Colonic mucosa (tissue), 4 donors: Measurements from ENCODE around the gene SOX10. TPM values are rescaled to one million over a fixed set of nuclear protein-coding genes. Genes with fewer than 3 reads are reported as not detected.

Source experiments
- DNase-seq: peaks from one replicate; pipeline ENCODE4 v3.0.0-alpha.2; 2020
- H3K27ac ChIP-seq: fragments of 200-600 bp; one replicate; pipeline ENCODE4 v1.8.0; 2021
- H3K27me3 ChIP-seq: fragments of 200-600 bp; one replicate; pipeline ENCODE4 v1.8.0; 2021
- H3K36me3 ChIP-seq: fragments of 200-600 bp; one replicate; pipeline ENCODE4 v1.8.0; 2021
- H3K4me1 ChIP-seq: fragments of 200-600 bp; one replicate; pipeline ENCODE4 v1.8.0; 2021; ENCODE audit warnings: mild to moderate bottlenecking
- H3K4me3 ChIP-seq: fragments of 200-600 bp; one replicate; pipeline ENCODE4 v1.8.0; 2021
- H3K9ac ChIP-seq, 2 donors: one replicate each; pipeline ENCODE4 v1.7.0; 2013; ENCODE audit warnings: control low read depth in 2 of 2, low read depth in 2 of 2, low read length in 2 of 2
- H3K9me3 ChIP-seq: fragments of 200-600 bp; one replicate; pipeline ENCODE4 v1.8.0; 2021
- CTCF ChIP-seq: fragments of 200-600 bp; IDR thresholded peaks from one replicate; pipeline ENCODE4 v1.8.0; 2022; ENCODE audit warnings: antibody characterized with exemption, mild to moderate bottlenecking
- intact Hi-C: fragments of 100-400 bp; cut with DNase I; formaldehyde crosslinking; loops from one replicate; pipeline ENCODE4 v1.14.1; 2022
- total RNA-seq, 2 donors: library from RNA; stranded (reverse); fragmentation: NEBNext Ultra II Directional in 1 of 2; extraction: Animal tissue kit (Norgen Biotek cat#: 25700) in 1 of 2; gene quantifications; one replicate each; pipeline ENCODE4 v1.2.1, GENCODE V29; 2021
- donor health status: healthy.
- donor health status: DM: no; HTN: no; CAD: no.
- donor health status: DM: no; HTN: no; CAD: no.

The SOX10 gene
- total RNA-seq, 2 donors from 2014 or later = 0.57 to 3.4 TPM

GRCh38 chr22:37994982-37995381 is 10.6 kb upstream of the SOX10 start:
- Histone ChIP-seq H3K4me1 (no peaks in the 10 kb centered on the region), H3K27me3 (no peaks in the 10 kb centered on the region), H3K4me3 (no peak overlapping the region), H3K9ac (no peak overlapping the region), H3K9me3 (no peaks in the 10 kb centered on the region), H3K27ac (no peak overlapping the region), H3K36me3 (no peaks in the 10 kb centered on the region)
- DNase-seq = no peak
- intact Hi-C loops = no loop called here
- no peak for TF ChIP-seq CTCF

- H3K36me3 ChIP-seq = no peaks in the 10 kb centered on the region
- no peaks in the 10 kb centered on the region for H3K27me3 ChIP-seq
- no peak for DNase-seq
- H3K27ac ChIP-seq = no peak overlapping the region
- intact Hi-C loops = no loop called here
- H3K9ac ChIP-seq = no peak overlapping the region
- no peaks in the 10 kb centered on the region for H3K4me1 ChIP-seq
- H3K4me3 ChIP-seq = no peak overlapping the region
- H3K9me3 ChIP-seq = no peaks in the 10 kb centered on the region
- TF ChIP-seq CTCF = no peak
Observed at GRCh38 chr22:37994049-37994448, 9.7 kb upstream of the SOX10 start.

- no peak overlapping the region for H3K4me3 ChIP-seq
- no peak for TF ChIP-seq CTCF
- H3K36me3 ChIP-seq = no peaks in the 10 kb centered on the region
- H3K27ac ChIP-seq = no peak overlapping the region
- intact Hi-C loops = no loop called here
- H3K4me1 ChIP-seq = no peaks in the 10 kb centered on the region
- no peaks in the 10 kb centered on the region for H3K27me3 ChIP-seq
- no peaks in the 10 kb centered on the region for H3K9me3 ChIP-seq
- H3K9ac ChIP-seq = no peak overlapping the region
- DNase-seq = no peak
Observed at GRCh38 chr22:37991731-37992442, 7.5 kb upstream of the SOX10 start.

GRCh38 chr22:37990862-37991261 is 6.5 kb upstream of the SOX10 start:
- Histone ChIP-seq H3K36me3 (no peaks in the 10 kb centered on the region), H3K27ac (no peak overlapping the region), H3K4me3 (no peak overlapping the region), H3K4me1 (no peaks in the 10 kb centered on the region), H3K27me3 (no peaks in the 10 kb centered on the region), H3K9ac (no peak overlapping the region), H3K9me3 (no peaks in the 10 kb centered on the region)
- TF ChIP-seq CTCF = no peak
- DNase-seq = no peak
- intact Hi-C loops = no loop called here

- TF ChIP-seq CTCF = no peak
- intact Hi-C loops = no loop called here
- no peaks in the 10 kb centered on the region for H3K36me3 ChIP-seq
- H3K4me1 ChIP-seq = no peaks in the 10 kb centered on the region
- H3K9ac ChIP-seq = no peak overlapping the region
- no peak for DNase-seq
- H3K27me3 ChIP-seq = no peaks in the 10 kb centered on the region
- H3K27ac ChIP-seq = no peak overlapping the region
- no peaks in the 10 kb centered on the region for H3K9me3 ChIP-seq
- H3K4me3 ChIP-seq = no peak overlapping the region
Observed at GRCh38 chr22:37990301-37990700, 5.9 kb upstream of the SOX10 start.
